ENCODE data around the gene DHRS7.

DNA sequence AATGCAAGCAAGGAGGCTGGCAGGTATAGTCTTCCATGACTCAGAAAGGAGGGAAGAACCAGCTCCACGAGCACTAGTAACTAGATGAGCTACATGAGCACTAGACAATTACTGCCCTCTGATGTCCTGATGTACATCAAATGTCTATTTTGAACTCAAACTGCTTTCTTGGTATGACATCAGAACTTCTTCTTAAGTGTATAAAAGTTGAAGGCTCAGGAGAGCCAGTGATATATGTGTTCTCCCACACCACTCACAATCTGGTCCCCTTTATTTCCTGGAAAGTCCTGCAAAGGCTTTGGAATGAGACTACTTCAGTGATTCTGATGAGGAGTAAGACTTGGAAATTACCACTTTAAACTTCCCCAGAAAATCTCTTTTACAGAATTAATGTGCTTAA is 18.5 kb upstream of the DHRS7 start:
- TF ChIP-seq YY1 (IDR thresholded peaks at IDR 0.05; ENCODE audit: insufficient read depth, insufficient read length) (no peak), SUZ12 (IDR thresholded peaks at IDR 0.05; ENCODE audit: extremely low read depth, insufficient read depth, insufficient read length) (no peak), ZNF274 (IDR thresholded peaks at IDR 0.05; ENCODE audit: low read depth, low read length) (no peak)
